Measurements from ENCODE around the gene ITGB3BP.
"Not testable (repeated sequence)": the region's sequence is repeated elsewhere in the genome, so short reads cannot be mapped to it uniquely, and the experiment has no call there.

Gene ITGB3BP

DNA sequence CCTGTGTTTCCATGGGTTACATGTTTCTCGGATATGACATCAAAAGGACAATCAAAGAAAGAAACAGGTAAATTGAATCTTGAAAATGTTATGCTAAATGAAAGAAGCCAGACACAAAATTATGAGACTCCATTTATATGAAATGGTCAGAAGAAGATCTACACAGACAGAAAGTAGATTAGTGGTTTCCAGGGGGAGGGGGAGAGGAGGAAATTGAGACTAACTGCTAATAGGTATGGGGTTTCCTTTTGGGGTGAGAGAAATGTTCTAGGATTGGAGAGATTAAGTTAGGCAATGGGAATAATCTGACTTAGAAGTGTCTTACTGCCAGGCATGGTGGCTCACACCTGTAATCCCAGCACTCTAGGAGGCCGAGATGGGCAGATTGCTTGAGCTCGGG, 21.8 kb downstream of the ITGB3BP start:
- no peak for DNase-seq

DNA sequence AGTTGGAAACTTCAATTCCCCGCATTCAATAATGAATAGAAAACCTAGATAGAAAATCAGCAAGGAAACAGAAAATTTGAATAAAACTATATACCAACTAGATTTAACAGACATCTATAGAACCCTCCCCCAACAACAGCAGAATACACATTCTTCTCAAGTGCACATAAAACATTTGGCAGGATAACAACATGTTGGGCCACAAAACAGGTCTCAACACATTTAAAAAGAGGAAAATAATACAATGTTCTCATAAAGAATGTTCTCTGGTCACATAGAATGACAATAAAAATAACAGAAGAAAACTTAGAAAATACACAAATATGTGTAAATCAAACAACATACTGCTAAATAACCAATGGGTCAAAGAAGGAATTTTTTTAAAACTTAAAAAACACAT, 24.9 kb downstream of the ITGB3BP start:
- DNase-seq, result no peak

DNA sequence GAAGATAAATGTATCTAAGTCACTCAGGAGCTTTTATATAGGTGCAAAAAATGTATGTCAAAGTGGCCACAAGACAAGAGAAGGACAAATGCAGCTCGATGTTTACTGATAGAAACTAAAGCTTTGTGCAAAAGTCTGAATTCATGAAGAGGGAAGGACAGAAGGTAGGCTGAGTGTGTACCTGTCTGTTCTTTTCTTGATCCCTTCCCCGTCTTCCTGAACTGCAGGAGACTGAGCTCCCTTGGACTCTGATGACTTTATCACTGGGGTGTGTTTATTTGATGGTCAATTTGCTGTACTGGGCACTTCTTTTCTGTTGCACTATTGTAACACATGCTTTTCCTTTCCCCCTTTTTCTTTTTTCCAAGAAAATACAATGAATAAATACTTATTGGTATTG, 25.4 kb downstream of the ITGB3BP start:
- no peak for DNase-seq

DNA sequence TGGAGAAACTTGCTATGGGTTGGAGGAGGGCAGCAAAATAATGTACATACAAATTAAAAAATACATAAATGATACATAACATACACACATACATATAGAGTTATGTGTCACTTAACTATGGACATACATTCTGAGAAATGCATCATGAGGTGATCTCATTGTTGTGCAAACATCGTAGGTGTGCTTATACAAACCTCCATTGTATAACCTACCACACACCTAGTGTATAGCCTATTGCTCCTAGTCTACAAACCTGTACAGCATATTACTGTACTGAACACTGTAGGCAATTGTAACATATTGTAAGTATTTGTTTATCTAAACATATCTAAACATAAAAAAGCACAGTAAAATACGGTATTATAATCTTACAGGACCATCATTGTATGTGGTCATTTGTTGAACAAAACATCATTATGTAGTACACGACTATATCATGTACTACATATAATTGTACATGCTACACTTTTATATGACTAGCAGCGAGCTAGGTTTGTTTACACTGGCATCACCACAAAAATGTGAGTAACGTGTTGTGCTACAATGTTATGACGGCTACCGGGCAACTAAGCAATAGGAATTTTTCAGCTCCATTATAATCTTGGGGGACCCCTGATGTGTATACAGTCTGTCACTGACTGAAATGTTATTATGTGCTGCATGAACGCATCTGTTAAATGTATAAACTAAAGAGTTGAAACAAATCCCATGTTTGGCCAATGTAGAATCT, 35.5 kb downstream of the ITGB3BP start:
- DNase-seq, result no peak

DNA sequence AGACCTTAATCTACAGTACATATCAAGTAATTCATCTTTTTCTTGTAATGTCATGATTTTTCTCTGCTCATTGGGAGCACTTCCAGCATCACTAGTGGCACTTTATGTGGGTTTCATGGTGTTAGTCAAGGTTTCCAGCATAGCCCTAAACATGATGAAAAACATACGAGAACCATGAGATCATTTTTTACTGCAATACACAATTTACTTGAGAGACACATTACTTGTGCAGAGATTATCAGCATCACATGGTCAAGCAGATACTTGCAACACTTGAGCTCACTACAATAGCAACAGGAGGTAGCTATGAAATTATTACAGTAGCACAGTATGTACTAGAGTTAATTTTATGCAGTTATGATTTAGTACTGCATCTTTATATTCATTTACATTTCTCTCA, 36.4 kb downstream of the ITGB3BP start:
- DNase-seq, result no peak

DNA sequence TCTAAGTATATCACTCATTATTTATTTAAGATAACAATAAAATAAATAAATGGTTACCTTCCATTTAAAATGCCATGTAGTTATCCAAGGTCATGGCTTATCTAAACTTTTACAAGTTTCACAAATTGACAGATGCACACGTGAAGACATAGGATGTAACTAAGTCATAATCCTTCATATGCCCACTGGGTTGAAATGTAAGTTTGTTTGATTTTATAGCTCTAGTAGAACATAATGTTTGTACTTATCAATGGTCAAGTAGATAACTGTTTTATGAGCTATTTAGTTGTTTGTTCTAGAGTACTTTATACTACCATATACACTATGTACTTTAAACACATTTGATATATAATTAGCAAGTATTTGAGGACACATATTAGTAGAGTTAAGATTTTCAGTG, 43.0 kb downstream of the ITGB3BP start:
- DNase-seq, result no peak

DNA sequence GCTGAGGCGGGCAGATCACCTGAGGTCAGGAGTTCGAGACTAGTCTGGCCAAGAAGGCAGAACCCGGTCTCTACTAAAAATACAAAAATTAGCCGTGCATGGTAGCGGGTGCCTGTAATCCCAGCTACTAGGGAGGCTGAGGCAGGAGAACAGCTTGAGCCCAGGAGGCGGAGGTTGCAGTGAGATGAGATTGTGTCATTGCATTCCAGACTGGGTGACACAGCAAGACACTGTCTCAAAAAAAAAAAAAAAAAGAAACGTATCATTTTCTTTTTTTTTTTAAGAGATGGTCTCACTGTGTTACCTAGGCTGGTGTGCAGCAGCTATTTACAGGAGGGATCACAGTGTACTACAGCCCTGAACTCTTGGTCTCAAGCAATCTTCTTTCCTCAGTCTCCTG, 47.3 kb downstream of the ITGB3BP start:
- DNase-seq, result no peak

DNA sequence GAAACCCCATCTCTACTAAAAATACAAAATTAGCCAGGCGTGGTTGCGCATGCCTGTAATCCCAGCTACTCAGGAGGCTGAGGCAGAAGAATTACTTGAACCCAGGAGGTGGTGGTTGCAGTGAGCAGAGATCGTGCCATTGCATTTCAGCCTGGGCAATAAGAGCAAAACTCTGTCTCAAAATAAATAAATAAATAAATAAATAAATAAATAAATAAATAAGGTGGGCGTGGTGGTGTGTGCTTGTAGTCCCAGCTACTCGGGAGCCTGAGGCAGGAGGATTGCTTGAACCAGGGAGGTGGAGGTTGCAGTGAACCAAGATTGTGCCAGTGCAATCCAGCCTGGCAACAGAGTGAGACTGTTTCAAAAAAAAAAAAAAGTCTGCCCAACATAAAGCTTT, 54.3 kb downstream of the ITGB3BP start:
- DNase-seq, result not testable (repeated sequence)

DNA sequence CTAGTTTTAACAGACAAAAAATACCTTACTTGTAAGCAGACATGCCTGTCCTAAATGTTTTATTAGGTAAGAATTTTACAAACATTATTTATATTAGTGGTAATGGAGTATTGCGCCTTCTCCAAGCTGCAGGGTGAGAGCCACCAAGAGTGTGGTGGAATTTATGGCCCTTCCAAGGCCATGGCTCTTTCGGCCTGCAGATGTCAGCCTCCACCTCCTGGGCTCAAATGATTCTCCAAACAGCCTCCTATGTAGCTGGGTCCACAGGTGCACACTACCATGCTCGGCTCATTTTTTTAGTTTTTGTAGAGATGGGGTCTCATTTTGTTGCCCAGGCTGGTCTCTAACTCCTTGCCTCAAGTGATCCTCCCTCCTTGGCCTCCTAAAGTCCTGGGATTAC, 56.3 kb downstream of the ITGB3BP start:
- no peak for DNase-seq

DNA sequence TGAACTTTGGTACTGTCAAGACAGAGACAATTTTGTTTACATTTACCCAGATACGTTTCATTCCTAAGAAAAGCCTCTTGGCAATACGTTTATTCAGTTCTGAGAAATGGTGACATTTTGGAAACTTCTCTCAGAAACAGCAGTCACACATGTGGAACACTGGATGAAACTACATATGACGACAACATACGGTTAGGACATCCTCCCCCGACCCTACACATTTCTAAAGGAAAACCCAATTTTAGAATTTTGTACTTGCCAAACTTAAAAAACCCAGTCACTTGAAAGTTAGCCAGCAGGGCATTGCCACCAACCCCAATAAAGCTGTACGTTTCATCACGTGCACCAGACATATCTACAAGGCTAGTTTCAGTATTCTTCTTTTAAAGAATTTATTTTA, 56.8 kb downstream of the ITGB3BP start:
- DNase-seq, result no peak

DNA sequence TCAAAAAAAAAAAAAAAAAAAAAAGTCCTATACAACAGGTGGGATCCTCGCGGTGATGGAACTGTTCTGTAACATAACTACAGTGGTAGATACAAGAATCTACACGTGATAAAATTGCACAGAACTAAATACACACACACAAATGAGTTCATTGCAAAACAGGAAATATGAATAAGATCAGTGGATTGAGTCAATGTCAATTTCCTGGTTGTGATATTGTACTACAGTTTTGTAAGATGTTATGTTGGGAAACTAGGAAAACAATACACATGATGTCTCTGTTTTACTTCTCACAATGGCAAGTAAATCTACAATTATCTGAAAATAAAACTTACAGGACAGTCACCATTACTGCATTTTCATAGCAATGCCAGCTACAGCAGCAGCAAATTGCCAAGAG, 59.8 kb downstream of the ITGB3BP start:
- DNase-seq, result no peak

DNA sequence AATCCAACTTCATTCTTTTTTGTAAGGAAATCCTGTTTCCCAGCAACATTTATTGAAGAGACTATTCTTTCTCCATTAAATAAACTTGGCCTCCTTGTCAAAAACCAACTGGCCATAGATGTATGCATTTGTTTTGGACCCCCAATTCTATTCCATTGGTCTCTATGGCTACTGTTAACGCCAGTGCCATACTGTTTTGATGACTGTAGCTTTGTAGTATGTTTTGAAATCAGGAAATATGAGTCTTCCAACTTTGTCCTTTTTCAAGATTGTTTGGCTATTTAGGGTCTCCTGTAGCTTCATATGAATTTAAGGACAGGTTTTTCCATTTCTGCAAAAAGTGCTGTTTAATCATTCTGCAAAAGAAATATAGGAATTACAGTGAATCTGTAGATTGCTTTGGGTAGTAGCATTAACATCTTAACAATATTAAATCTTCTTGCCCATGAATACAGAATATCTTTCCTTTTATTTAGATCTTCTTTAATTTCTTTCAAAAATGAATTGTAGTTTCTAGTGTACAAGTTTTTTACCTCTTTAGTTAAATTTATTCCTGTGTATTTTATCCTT, 61.3 kb downstream of the ITGB3BP start:
- DNase-seq, result no peak

DNA sequence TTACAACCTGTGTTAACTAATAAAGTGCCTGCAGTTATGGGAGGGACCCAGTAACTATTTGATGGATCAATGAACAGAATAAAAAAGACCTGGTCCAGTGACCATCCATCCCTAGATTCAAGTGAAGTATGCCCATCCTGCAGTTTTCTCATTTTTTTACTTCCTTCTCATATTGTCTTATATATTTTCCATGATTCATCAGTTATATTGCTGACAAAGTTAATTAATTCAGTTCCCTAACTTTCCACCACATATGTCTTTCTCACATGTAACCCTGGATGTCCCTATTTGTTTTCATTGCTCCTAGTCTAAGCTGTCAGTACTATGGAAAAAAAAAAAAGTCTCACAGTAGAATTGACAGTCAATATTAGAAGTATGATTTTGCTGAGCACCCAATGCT, 64.3 kb downstream of the ITGB3BP start:
- DNase-seq, result no peak

DNA sequence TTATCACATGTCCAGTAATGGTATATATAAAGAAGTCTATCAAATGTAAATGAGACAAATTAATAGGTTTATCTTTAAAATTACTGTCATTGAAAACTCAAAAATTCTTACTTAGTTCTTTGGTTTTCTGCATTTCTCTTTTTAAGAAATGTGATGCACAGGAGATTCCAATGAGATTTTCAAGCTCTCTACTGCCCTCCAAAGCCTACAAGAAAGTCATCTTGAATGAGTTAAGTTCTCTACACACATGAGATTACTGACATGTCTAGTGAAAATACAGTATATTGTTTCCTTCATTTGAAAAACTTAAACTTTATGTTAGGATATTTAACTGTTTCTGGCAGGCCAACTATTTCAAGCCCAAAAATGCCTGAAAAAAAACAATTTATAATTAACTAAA, 68.8 kb downstream of the ITGB3BP start:
- DNase-seq, result peak; percentile 12

DNA sequence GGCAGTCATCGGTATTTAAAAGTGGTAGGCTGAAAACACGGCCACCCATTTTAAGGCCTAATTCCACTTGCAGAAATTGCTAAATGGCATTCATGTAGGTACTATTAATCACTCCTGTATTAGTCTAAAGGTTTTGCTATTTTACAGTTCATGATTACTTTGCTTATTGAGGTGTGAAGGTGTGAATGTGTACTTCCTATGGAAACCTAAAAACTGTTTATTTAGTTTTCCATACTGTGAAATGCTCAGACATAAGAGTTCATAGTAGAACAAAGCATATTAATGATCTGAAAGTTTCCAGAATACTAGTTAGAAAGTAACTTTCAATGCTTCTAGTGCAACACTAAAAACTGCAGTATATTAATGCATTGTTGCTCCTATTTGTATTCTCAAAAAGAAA, 69.8 kb downstream of the ITGB3BP start:
- DNase-seq, result no peak

DNA sequence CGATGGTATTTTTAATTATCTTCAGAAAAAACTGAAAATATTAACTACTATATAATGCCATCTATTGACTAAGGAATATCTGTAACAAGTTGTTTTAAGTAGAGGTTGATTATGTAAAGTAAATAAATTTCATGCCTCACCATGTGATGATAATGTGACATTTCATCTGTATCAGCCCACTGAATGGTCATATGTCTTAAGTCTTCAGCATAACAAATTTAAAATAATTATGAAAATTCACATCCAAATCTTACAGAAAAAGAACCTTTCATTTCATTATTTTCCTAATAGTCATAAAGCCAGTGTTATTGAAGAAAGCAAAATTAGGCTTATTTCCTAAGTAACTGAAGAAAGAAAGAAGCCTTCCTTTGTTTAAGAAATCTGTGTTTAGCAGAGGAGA, 72.6 kb downstream of the ITGB3BP start:
- DNase-seq, result no peak

DNA sequence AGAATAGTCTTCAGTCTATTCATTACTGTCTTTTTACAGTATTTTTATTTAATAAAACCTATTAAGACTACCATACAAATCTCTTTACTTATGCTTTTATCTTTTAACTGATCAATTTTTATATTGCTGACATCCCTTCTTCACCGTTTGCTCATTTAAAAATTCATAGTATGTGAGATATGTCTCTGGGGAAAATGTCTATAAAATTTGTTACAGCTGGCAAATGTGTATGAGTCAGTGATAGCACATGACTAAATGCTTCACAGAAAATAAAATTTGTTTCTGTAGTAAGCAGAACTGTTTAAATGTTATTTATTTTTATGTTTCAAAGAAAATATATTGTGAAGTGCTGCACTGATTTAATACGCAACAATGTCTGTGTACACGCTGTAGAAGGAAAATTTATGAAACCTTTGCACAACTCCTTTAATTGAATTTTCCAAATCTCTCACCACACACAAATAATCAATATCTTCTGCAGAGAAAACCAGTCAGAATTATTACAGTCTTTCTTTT, 74.2 kb downstream of the ITGB3BP start:
- no peak for DNase-seq

DNA sequence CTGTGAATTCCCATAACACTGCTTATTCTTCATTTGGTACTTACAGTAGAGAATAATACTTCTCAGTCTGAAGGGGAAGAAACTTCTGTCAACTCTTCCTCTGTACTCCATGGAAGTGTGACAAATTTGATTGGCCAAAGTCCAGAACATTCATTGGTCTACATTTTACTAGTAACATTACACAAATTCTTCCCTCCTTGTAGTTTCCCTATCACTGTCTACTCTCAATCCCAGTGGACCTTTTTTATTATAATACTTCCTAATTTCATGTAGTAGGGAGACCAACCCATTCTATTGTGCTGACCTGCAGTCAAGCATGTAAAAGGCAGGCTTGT, 80.9 kb downstream of the ITGB3BP start:
- DNase-seq, result no peak

DNA sequence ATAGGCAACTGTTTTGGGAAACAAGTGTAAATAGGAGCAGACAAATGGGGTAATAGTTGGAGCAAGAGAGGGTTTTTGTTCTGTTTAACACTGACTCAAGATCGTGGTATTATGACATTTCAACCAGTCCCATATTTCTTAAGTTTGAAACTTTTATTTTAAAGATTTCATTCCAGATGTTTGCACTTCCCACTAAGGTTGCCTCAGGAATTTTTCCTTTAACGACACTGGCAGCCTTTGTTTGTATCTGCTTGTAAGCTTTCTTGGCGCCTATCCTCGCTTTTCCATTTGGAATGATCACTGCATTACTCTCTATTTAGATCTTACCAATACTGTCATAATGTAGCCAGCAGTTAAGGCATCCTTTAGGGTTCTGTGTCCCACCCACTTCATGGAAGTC, 87.9 kb downstream of the ITGB3BP start:
- DNase-seq, result no peak

DNA sequence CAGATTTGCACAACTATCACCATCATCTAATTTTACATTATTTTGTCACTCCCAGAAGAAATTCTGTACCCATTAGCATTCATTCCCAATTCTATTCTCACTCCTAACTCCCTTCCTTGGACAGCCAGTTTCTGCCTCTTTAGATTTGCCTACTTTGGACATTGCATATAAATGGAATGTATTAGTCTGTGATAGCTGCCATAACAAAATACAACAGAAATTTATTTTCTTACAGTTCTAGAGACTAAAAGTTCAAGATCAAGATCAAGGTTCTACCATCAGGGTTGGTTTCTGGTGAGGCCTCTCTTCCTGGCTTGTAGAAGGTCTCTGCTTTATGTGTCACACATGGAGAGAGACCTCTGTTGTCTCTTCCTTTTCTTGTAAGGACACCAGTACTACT, 93.7 kb downstream of the ITGB3BP start:
- no peak for DNase-seq

DNA sequence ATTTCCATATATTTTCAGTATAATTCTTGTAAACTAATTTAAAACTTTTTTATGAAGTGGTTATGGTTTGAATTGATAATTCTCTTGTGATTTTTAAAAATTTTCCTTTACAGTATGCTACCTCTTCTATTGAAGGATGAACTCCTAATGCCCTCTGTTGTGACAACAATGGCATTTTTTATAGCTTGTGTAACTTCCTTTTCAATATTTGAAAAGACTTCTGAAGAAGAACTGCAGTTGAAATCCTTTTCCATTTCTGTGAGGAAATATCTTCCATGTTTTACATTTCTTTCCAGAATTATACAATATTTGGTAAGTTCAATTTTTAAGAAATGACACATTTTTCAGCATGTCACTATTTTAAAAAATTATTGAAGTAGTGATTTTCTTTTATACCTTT, 94.2 kb downstream of the ITGB3BP start:
- DNase-seq, result no peak

DNA sequence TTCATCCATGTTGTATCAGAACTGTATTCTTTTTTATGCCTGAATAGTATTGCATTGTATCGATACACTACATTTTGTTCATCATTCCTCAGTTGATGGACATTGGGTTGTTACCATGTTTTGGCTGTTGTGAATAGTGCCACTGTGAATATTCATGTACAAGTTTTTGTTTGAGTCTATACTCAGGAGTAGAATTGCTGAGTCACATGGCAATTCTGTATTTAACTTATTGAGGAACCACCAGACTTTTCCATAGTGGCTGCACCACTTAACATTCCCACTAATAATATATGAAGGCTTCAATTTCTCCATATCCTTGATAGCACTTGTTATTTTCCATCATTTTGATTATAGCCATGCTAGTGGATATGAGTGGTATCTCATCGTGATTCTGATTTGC, 99.4 kb downstream of the ITGB3BP start:
- DNase-seq, result no peak

DNA sequence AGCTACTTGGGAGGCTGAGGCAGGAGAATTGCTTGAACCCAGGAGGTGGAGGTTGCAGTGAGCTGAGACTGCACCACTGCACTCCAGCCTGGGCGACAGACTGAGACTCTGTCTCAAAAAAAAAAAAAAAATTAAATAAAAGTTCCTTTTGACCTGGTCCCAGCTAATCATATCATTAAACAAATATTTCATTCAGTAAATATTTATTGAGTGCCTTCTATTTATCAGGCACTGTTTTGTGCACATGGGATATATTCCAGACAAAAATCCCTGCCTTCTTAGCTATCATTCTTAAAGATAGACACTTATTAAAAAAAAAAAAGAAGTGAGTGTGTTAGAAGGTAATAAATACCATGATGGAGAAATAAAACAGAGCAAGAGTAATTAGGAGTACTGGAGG, 102.3 kb downstream of the ITGB3BP start:
- not testable (repeated sequence) for DNase-seq

DNA sequence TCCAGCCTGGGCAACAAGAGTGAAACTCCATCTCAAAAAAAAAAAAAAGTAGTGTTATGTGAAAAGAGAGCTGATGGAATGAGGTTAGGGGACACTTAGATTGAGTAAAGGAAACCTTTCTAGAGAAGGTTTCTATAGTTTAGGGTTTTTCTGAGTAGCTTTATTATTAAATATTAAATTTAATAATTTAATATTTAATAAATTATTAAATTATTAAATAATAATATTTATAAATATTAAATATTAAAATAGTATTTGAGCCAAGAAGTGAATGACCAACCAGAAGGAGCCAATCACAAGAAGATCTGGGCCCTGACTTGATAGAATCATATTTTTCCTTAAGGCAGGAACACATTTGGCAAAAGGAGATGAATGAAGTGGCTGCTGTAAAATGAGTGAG, 104.9 kb downstream of the ITGB3BP start:
- DNase-seq, result no peak

DNA sequence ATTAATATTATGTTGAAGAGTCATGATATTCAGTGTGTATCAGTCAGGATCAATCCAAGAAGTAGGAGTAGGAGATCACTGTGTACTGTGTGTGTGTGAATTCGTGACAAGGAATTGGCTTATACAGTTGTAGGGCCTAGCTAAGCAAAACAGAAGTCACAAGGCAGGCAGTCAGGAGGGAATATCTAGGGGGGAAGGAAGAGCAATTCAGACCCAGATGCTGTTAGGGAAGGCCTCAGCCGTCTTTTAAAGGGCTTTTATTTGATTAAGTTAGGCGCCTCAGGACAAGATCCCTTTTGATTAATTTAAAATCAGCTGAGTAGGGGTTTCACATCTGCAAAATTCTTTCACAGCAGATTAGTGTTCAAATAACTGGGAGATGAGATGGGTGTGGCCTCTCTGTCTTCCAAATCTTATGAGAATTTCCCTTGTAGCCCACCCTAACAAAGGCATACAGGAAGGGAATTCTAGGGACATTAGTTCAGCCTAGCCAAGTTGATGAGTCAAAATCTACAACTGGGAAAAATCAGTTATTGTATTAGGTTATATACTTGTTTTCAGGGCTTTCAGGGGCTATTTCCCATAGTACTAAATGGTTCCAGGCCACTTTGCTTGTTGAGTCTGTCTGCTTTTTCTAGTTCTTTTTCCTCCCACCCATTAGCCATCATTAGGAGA, 108.2 kb downstream of the ITGB3BP start:
- no peak for DNase-seq

Measured in amniotic stem cell (primary cell).